ENCODE results near the gene ARHGDIA. TPM values are rescaled to one million over a fixed set of nuclear protein-coding genes. Genes with fewer than 3 reads are reported as not detected.

ARHGDIA gene
- total and polyA plus RNA-seq, 2 of the 8 experiments (the other 6 are each of a cell fraction or from before 2014, with no cell fraction given) = 62.4 to 217 TPM

- no peak overlapping the region for H3K23ac ChIP-seq (ENCODE audit: insufficient read length)
- TF ChIP-seq SP4 (IDR thresholded peaks at IDR 0.05; ENCODE audit: low read length) = no peak
- TF ChIP-seq SUZ12 (IDR thresholded peaks at IDR 0.05; ENCODE audit: low read length) = no peak
- peak; percentile 51 to 60 for TF ChIP-seq RAD21 (IDR thresholded peaks at IDR 0.05 in 1 of 2, conservative IDR thresholded peaks at IDR 0.05 in 1 of 2; ENCODE audit: low read depth in 2 of 2, low read length in 2 of 2)
- TF ChIP-seq TAF7 (optimal IDR thresholded peaks at IDR 0.05; ENCODE audit: borderline replicate concordance, low read depth, low read length) = no peak
- TF ChIP-seq ATF2 (IDR thresholded peaks at IDR 0.05; ENCODE audit: low read length) = no peak
- TF ChIP-seq EP300 (IDR thresholded peaks at IDR 0.05; ENCODE audit: borderline replicate concordance in 1 of 2, low read depth in 2 of 2, low read length in 2 of 2) = no peak
- no peak for TF ChIP-seq CREB1 (IDR thresholded peaks at IDR 0.05)
Observed at GRCh38 chr17:81854974-81855774, 16.0 kb downstream of the ARHGDIA start.

More at GRCh38 chr17:81854974-81855774, 16.0 kb downstream of the ARHGDIA start:
- DNase-seq (ENCODE audit: low read depth in 1 of 2, low spot score in 2 of 2) = no peak
- Histone ChIP-seq H2BK12ac (ENCODE audit: low read depth, low read length) (no peak overlapping the region), H3K4me1 (replicated peaks in 1 of 4; ENCODE audit: control insufficient read depth in 3 of 4, insufficient read depth in 4 of 4, low read length in 3 of 4) (peaks cover 0 to 5% (median 5%) of the 10 kb centered on the region in 4 experiments; a peak in 5 of 7 replicates), H3K14ac (ENCODE audit: insufficient read length) (no peak overlapping the region), H2BK20ac (ENCODE audit: low read length) (no peak overlapping the region), H4K5ac (ENCODE audit: insufficient read length, low read depth, low read length) (no peak overlapping the region), H3K4ac (replicated peaks; ENCODE audit: insufficient read length, low read depth, low read length) (no peak overlapping the region), H2BK5ac (ENCODE audit: low read depth, low read length) (no peak overlapping the region), H3K4me3 (ENCODE audit: extremely low read depth in 1 of 4, insufficient read depth in 2 of 4, low read depth in 3 of 4, low read length in 4 of 4) (no peak overlapping the region), H2BK120ac (replicated peaks; ENCODE audit: low read depth, low read length) (no peak overlapping the region), H3K9ac (replicated peaks in 1 of 4; ENCODE audit: extremely low read depth in 1 of 4, low read depth in 3 of 4, low read length in 3 of 4) (no peak overlapping the region), H4K20me1 (replicated peaks in 1 of 2; ENCODE audit: control insufficient read depth in 1 of 2, insufficient read depth in 2 of 2, low read length in 2 of 2) (peaks cover 9 to 19% of the 10 kb centered on the region in 2 experiments), H3K79me2 (ENCODE audit: control insufficient read depth in 1 of 2, insufficient read depth in 2 of 2, low read length in 2 of 2) (peaks cover 13 to 27% of the 10 kb centered on the region in 2 experiments), H3K23me2 (ENCODE audit: low read depth, low read length) (peaks cover 8% of the 10 kb centered on the region), H3K56ac (replicated peaks; ENCODE audit: insufficient read length, low read depth, low read length) (no peak overlapping the region), H3K27me3 (replicated peaks in 1 of 4; ENCODE audit: control insufficient read depth in 3 of 4, extremely low read depth in 1 of 4, insufficient read depth in 3 of 4, low read length in 3 of 4) (no peaks in the 10 kb centered on the region; a peak in 1 of 7 replicates), H4K91ac (replicated peaks; ENCODE audit: insufficient read length, low read length) (no peak overlapping the region), H2AFZ (ENCODE audit: low read length) (no peak overlapping the region), H4K8ac (ENCODE audit: extremely low read depth, insufficient read depth, low read length) (no peak overlapping the region), H2BK15ac (ENCODE audit: low read length) (no peak overlapping the region), H3K36me3 (ENCODE audit: control insufficient read depth in 2 of 4, insufficient read depth in 4 of 4, low read length in 3 of 4) (peaks cover 22 to 53% (median 35%) of the 10 kb centered on the region in 4 experiments; a peak in 6 of 8 replicates), H3K9me3 (ENCODE audit: insufficient read depth in 2 of 2, low read depth in 1 of 2, low read length in 1 of 2) (no peaks in the 10 kb centered on the region), H3K4me2 (ENCODE audit: insufficient read depth in 1 of 2, low read depth in 2 of 2, low read length in 2 of 2) (no peak overlapping the region), H2AK5ac (ENCODE audit: low read depth, low read length) (no peak overlapping the region), H3K27ac (ENCODE audit: low read depth, low read length) (no peak overlapping the region), H3K18ac (ENCODE audit: extremely low read depth, low read length) (no peak overlapping the region), H3K79me1 (ENCODE audit: low read depth, low read length) (peaks cover 16% of the 10 kb centered on the region)
- POLR2A ChIA-PET (ENCODE audit: partially characterized antibody) = interaction anchor here (0.6 to 1.7 kb wide), 13 partner anchors 10 to 148 kb away, joined by 3 to 17 read pairs (median 3); partner anchors contain the start of genes ALYREF, ANAPC11 and MCRIP1
- CTCF ChIA-PET (ENCODE audit: partially characterized antibody) = interaction anchor here (0.7 to 3.6 kb wide), 17 partner anchors 11 to 187 kb away, joined by 3 to 21 read pairs (median 5); partner anchors contain the start of genes MCRIP1 and PPP1R27
- no peak for FAIRE-seq
- 95% methylated on average over 29 of the region's 29 CpGs; no CpG with 5 or more reads in 1 of the 2 experiments for WGBS, 2 experiments (ENCODE audit: extremely low coverage in 1 of 2, insufficient coverage in 1 of 2, insufficient read length in 1 of 2, insufficient replicate concordance in 2 of 2, low coverage in 1 of 2, low lambda C conversion rate in 2 of 2, missing lambda C conversion rate in 1 of 2)
